Skeletal muscle satellite cell (primary cell): ENCODE measurements around the gene NLRP9.

Source experiments
- H3K27me3 ChIP-seq: 2 replicates; pipeline ENCODE4 v1.7.0; 2013; ENCODE audit warnings: low read length; ENCODE audit not compliant: control insufficient read depth, insufficient read depth
- H3K36me3 ChIP-seq: 2 replicates; pipeline ENCODE4 v1.7.0; 2013; ENCODE audit warnings: mild to moderate bottlenecking, control low read depth, low read length; ENCODE audit not compliant: insufficient read depth
- H3K4me1 ChIP-seq: 2 replicates; pipeline ENCODE4 v1.7.0; 2013; ENCODE audit warnings: low read length; ENCODE audit not compliant: control insufficient read depth, insufficient read depth
- H3K4me2 ChIP-seq: 2 replicates; pipeline ENCODE4 v1.7.0; 2013; ENCODE audit warnings: mild to moderate bottlenecking, low read length
- H3K4me3 ChIP-seq: 2 replicates; pipeline ENCODE4 v1.7.0; 2013; ENCODE audit warnings: low read length
- H3K9ac ChIP-seq: 2 replicates; pipeline ENCODE4 v1.7.0; 2013; ENCODE audit warnings: mild to moderate bottlenecking, low read depth, low read length, moderate library complexity
- H3K9me3 ChIP-seq: replicated peaks from 2 replicates; pipeline ENCODE4 v1.7.0; 2013; ENCODE audit warnings: mild to moderate bottlenecking, control low read depth, low read length

NLRP9 gene

GRCh38 chr19:55692681-55693081 is 45.5 kb downstream of the NLRP9 start:
- Histone ChIP-seq H3K4me2 (no peak overlapping the region), H3K27me3 (no peaks in the 10 kb centered on the region), H3K9me3 (no peaks in the 10 kb centered on the region), H3K9ac (no peak overlapping the region), H3K4me3 (no peak overlapping the region), H3K4me1 (no peaks in the 10 kb centered on the region), H3K36me3 (peaks cover 67% of the 10 kb centered on the region)

DNA sequence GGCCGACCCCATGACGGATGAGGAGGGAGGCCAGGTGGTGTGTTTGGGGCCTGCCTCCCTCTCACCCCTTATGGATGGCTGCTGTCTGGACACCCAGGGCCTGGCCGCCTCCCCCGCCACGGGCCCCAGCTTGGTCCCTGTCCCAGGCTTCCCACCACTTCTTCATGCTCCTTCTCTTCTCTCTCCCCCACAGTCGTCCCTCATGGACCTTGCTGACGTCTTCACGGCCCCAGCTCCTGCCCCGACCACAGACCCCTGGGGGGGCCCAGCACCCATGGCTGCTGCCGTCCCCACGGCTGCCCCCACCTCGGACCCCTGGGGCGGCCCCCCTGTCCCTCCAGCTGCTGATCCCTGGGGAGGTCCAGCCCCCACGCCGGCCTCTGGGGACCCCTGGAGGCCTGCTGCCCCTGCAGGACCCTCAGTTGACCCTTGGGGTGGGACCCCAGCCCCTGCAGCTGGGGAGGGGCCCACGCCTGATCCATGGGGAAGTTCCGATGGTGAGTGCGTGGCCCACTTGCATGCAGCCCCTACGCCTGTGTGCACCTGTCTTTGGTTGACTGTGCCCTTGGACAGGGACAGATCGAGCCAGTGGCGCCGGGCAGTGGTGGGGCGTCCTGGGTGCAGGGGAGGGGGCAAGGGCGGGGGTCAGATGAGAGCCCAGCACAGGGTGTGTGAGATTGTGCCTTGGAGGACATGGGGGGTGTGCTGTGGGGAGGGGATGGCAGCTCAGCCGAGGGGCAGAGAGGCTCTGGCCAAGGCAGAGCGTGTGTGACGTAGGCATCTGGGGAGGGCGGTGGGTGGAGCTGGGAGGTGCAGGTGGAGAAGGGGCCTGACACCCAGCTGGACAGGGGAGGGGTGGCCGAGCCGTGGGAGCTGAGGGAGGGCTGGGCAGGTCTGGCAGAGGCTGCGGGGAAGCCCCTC is 46.4 kb downstream of the NLRP9 start:
- no peak overlapping the region for H3K4me3 ChIP-seq
- H3K4me1 ChIP-seq: no peaks in the 10 kb centered on the region
- H3K36me3 ChIP-seq: peaks cover 61% of the 10 kb centered on the region
- H3K9me3 ChIP-seq: no peaks in the 10 kb centered on the region
- H3K9ac ChIP-seq: no peak overlapping the region
- no peak overlapping the region for H3K4me2 ChIP-seq
- no peaks in the 10 kb centered on the region for H3K27me3 ChIP-seq

GRCh38 chr19:55690769-55691545 is 47.2 kb downstream of the NLRP9 start:
- Histone ChIP-seq H3K4me1 (no peaks in the 10 kb centered on the region), H3K9me3 (no peaks in the 10 kb centered on the region), H3K9ac (no peak overlapping the region), H3K4me3 (no peak overlapping the region), H3K4me2 (no peak overlapping the region), H3K27me3 (no peaks in the 10 kb centered on the region), H3K36me3 (peaks cover 61% of the 10 kb centered on the region)

DNA sequence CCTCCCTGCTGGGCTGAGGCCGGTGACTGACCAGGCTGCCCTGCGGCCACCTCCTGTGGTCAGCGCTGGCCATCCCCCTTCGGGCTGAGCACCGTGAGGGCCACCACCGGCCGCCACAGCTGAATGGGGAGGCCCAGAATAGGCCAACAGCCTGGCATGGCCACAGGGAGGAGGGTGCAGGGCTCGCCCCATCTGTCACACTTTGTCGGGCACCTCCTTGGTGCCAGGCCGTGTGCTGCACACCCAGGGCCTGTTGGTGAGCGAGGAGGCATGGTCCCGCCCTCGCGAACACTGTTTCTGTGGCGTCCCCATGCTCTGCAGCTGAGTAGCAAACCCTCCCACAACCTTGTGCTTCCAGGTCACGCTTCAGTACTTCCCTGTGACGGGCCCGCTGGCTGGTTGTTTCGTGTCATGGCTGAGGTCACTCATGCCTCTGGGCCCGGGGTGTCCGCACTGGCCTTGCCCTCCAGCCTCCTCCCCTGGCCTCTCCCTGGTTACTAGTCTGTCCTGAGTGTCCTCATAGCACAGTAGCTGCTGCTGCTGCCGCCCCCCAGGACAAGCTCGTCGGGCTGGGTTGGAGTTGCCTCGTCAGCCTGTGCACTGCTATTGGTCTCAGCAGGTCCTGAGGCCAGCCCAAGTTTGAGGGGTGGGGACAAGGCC is 48.0 kb downstream of the NLRP9 start:
- Histone ChIP-seq H3K9ac (no peak overlapping the region), H3K36me3 (peaks cover 61% of the 10 kb centered on the region), H3K9me3 (no peaks in the 10 kb centered on the region), H3K4me2 (no peak overlapping the region), H3K4me3 (no peak overlapping the region), H3K27me3 (no peaks in the 10 kb centered on the region), H3K4me1 (no peaks in the 10 kb centered on the region)

DNA sequence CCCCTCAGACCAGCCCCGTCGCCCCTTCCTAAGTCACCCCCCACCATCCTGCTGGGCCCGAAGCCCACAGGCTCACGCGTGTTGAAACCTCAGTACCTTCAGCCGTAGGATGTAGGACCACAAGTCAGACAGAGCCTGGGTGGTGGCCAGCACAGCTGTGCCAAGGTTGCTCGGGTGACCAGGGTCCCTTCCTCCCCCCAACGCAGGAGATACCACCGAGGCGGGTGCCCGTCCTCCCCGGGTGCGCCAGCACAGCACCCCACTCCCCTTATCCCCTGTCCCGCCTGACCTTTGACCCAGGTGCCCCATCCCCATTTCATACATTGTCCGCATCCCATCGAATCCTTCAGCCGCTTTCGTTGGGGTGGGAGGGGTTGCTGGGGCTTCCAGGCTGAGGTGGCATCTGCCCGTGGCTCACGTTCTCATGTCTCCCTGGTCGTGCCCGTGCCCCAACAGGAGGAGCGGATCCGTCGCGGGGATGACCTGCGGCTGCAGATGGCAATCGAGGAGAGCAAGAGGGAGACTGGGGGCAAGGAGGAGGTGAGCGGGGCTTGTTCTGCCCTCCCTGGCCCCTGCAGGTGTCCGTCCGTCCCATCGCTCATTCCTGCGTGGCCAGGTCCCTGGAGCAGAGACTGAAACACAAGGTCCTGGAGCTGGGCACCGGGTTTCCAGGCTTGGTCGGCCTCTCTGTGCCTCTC is 48.6 kb downstream of the NLRP9 start:
- no peak overlapping the region for H3K4me2 ChIP-seq
- no peak overlapping the region for H3K9ac ChIP-seq
- H3K36me3 ChIP-seq: peaks cover 61% of the 10 kb centered on the region
- no peaks in the 10 kb centered on the region for H3K9me3 ChIP-seq
- no peaks in the 10 kb centered on the region for H3K27me3 ChIP-seq
- no peak overlapping the region for H3K4me3 ChIP-seq
- no peaks in the 10 kb centered on the region for H3K4me1 ChIP-seq

DNA sequence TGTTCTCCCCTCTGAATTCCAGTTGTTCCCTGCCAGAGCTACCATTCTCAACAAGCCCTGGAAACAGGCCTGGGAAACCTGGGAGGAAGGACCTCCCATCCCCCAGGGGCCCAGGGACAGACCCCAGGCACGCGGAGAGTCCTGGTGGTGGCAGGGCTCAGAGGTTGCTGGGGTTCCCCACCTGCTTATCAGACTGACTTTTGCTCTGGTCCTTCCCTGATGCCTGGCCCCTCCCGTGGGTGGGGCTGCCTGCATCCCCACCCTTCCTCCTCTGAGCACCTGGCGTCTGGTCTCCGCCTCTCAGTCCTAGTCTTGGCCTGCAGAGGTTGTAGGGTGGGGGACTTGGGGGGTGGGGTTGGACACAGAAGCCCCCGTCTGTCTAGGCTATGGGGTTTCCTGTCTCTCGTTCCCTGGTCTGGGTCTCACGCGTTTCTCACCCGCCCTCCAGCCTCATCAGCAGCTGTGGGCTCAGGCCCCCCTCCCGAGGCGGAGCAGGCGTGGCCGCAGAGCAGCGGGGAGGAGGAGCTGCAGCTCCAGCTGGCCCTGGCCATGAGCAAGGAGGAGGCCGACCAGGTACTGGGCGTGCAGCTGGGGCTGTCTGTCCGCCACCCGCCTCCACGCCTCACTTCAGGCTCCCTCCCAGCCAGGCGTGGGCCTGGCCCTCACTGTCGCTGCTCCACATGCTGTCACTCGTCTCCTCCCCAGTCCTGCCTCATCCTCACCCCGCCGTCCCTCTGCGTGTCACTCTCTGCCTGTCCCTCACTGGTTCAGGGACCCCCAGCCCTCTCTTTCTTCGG is 49.6 kb downstream of the NLRP9 start:
- Histone ChIP-seq H3K36me3 (peaks cover 61% of the 10 kb centered on the region), H3K4me3 (no peak overlapping the region), H3K4me2 (no peak overlapping the region), H3K9me3 (no peaks in the 10 kb centered on the region), H3K9ac (no peak overlapping the region), H3K27me3 (no peaks in the 10 kb centered on the region), H3K4me1 (no peaks in the 10 kb centered on the region)

GRCh38 chr19:55687281-55688201 is 50.7 kb downstream of the NLRP9 start:
- peaks cover 57% of the 10 kb centered on the region for H3K36me3 ChIP-seq
- H3K9ac ChIP-seq: no peak overlapping the region

DNA sequence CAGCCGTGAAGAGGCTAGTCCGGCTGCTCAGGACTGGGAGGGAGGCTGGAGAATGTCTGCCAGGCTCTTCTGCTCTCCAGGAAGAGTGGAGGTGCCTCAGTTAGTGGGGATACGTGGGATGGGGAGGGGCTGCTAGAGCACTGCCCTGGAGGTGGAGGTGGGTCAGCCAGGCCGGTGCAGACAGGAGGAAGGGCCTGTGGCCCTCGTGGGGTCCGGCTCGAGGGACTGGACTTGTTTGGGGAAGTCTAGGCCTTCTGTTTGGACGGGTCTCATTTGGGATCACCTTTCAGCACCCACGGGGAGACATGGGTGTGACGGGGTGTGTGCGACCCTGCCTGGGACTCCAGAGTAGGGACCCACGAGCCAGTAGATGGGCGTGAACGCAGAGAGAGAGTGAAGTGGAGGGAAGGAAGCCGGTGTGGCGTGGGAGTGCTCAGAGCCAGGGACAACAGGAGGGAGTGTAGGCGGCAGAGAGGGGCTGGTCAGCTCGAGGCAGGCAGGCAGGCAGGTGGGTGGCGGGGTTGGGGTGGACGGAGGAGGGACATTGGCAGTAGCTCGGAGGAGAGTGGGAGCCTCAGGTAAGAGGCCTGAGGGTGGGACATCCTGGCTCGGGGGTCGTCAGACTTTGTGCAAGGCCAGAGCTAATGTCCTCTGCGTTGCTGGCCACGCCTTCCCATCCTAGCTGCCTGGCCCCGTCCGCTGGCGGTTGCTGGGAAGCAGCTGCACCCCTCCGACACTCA is 51.7 kb downstream of the NLRP9 start:
- no peak overlapping the region for H3K4me2 ChIP-seq
- no peaks in the 10 kb centered on the region for H3K9me3 ChIP-seq
- no peak overlapping the region for H3K4me3 ChIP-seq
- no peaks in the 10 kb centered on the region for H3K4me1 ChIP-seq
- H3K9ac ChIP-seq: no peak overlapping the region
- H3K27me3 ChIP-seq: no peaks in the 10 kb centered on the region
- peaks cover 62% of the 10 kb centered on the region for H3K36me3 ChIP-seq

More at GRCh38 chr19:55687281-55688201, 50.7 kb downstream of the NLRP9 start:
- Histone ChIP-seq H3K4me3 (no peak overlapping the region), H3K4me2 (no peak overlapping the region), H3K9me3 (no peaks in the 10 kb centered on the region), H3K4me1 (no peaks in the 10 kb centered on the region), H3K27me3 (no peaks in the 10 kb centered on the region)

DNA sequence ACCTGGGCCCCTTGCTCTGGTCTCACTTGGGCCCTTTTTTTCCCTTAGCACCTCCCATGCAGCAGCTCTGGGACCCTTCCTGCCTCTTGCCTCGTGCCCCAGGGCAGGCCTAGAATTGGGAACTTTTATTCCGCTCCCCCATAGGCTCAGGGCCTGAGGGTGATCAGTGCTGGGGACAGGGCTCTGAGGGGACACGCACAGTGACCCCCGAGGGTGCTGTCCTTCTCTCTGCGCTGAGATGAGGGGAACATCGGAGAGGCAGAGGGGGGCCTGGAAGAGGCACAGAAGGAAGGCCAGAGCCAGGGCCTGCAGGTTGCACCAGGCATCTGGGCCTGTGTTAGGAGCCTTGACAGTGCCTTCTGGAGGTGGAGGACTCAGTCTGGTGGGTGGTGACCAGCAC is 52.4 kb downstream of the NLRP9 start:
- Histone ChIP-seq H3K27me3 (no peaks in the 10 kb centered on the region), H3K9me3 (no peaks in the 10 kb centered on the region), H3K36me3 (peaks cover 67% of the 10 kb centered on the region), H3K4me3 (no peak overlapping the region), H3K4me2 (no peak overlapping the region), H3K4me1 (no peaks in the 10 kb centered on the region), H3K9ac (no peak overlapping the region)
